HG03066 (cell line): ENCODE data around the gene SLC25A21.

Experiments used
- ATAC-seq: cut with Tn5 transposase; IDR thresholded peaks from one replicate; pipeline ENCODE4 v1.9.1; 2021; ENCODE audit warnings: low read depth; ENCODE audit not compliant: unreplicated experiment

Gene SLC25A21

GRCh38 chr14:37145395-37145794 lies 27.0 kb downstream of the SLC25A21 start:
- ATAC-seq = no peak

GRCh38 chr14:37144729-37145363 lies 27.6 kb downstream of the SLC25A21 start:
- ATAC-seq = no peak

GRCh38 chr14:37143475-37143874 lies 28.9 kb downstream of the SLC25A21 start:
- ATAC-seq = no peak

GRCh38 chr14:37142835-37143401 lies 29.5 kb downstream of the SLC25A21 start:
- ATAC-seq = no peak

- no peak for ATAC-seq
Observed at GRCh38 chr14:37140176-37140575, 32.2 kb downstream of the SLC25A21 start.

GRCh38 chr14:37139710-37140109 lies 32.7 kb downstream of the SLC25A21 start:
- no peak for ATAC-seq

- ATAC-seq = no peak
Observed at GRCh38 chr14:37138898-37139297, 33.5 kb downstream of the SLC25A21 start.

- ATAC-seq = no peak
Observed at GRCh38 chr14:37133284-37133913, 39.0 kb downstream of the SLC25A21 start.

- no peak for ATAC-seq
Observed at GRCh38 chr14:37131205-37131604, 41.2 kb downstream of the SLC25A21 start.

GRCh38 chr14:37129047-37129446 lies 43.4 kb downstream of the SLC25A21 start:
- ATAC-seq = no peak

- ATAC-seq = no peak
Observed at GRCh38 chr14:37124614-37125013, 47.8 kb downstream of the SLC25A21 start.

GRCh38 chr14:37122919-37123639 lies 49.3 kb downstream of the SLC25A21 start:
- ATAC-seq = no peak

GRCh38 chr14:37122288-37122687 lies 50.1 kb downstream of the SLC25A21 start:
- ATAC-seq = no peak

- no peak for ATAC-seq
Observed at GRCh38 chr14:37118673-37119366, 53.6 kb downstream of the SLC25A21 start.

GRCh38 chr14:37116933-37117849 lies 55.2 kb downstream of the SLC25A21 start:
- ATAC-seq = no peak

- ATAC-seq = no peak
Observed at GRCh38 chr14:37115406-37115805, 57.0 kb downstream of the SLC25A21 start.

- no peak for ATAC-seq
Observed at GRCh38 chr14:37114559-37114958, 57.8 kb downstream of the SLC25A21 start.

GRCh38 chr14:37114002-37114401 lies 58.4 kb downstream of the SLC25A21 start:
- ATAC-seq = no peak

- ATAC-seq = no peak
Observed at GRCh38 chr14:37098132-37098531, 74.3 kb downstream of the SLC25A21 start.

- no peak for ATAC-seq
Observed at GRCh38 chr14:37094502-37094901, 77.9 kb downstream of the SLC25A21 start.
